Measurements from ENCODE around the gene RABGEF1. TPM values are rescaled to one million over a fixed set of nuclear protein-coding genes. Genes with fewer than 3 reads are reported as not detected.
"Not testable (repeated sequence)": the region's sequence is repeated elsewhere in the genome, so short reads cannot be mapped to it uniquely, and the experiment has no call there.

RABGEF1 gene
- total RNA-seq, 4 donors from 2014 or later = 44.6 to 53.2 (median 48.1) TPM

DNA sequence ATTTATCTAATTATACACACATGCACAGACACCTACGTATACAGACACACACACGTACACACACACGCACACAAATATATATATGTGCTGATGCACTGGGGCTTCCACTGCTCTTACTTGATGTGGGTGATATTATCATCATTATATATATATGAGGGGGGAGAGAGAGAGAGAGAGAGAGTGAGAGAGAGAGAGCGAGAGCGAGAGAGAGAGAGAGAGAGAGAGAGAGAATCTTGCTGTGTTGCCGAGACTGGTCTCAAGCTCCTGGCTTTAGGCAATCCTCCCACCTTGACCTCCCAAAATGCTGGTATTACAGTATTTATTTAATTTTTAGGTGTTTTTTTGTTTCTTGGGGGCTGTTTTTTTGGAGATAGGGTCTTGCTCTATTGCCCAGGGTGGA, 3.6 kb upstream of the RABGEF1 start:
- TF ChIP-seq CTCF (IDR thresholded peaks at IDR 0.05) = no peak
- TF ChIP-seq POLR2A (IDR thresholded peaks at IDR 0.05) = no peak
- DNase-seq (ENCODE audit: low spot score in 2 of 2) = no peak
- intact Hi-C loops (cut with DNase I; ENCODE audit: low total_unique reads) = no loop called here
- no peak overlapping the region for H3K4me3 ChIP-seq (ENCODE audit: low read depth, poor library complexity, severe bottlenecking)
- WGBS, 2 donors = 95% methylated on average over 6 of the region's 6 CpGs

GRCh38 chr7:66737667-66738066, 2.9 kb upstream of the RABGEF1 start:
- TF ChIP-seq POLR2A (IDR thresholded peaks at IDR 0.05) = no peak
- no peak for TF ChIP-seq CTCF (IDR thresholded peaks at IDR 0.05)
- DNase-seq (ENCODE audit: low spot score in 2 of 2) = no peak
- intact Hi-C loops (cut with DNase I; ENCODE audit: low total_unique reads) = no loop called here
- 70 to 80% methylated on average over 6 of the region's 6 CpGs for WGBS, 2 donors
- H3K4me3 ChIP-seq (ENCODE audit: low read depth, poor library complexity, severe bottlenecking) = no peak overlapping the region

GRCh38 chr7:66739477-66739876, 1.1 kb upstream of the RABGEF1 start:
- intact Hi-C loops (cut with DNase I; ENCODE audit: low total_unique reads) = no loop called here
- no peak for TF ChIP-seq CTCF (IDR thresholded peaks at IDR 0.05)
- TF ChIP-seq POLR2A (IDR thresholded peaks at IDR 0.05) = no peak
- H3K4me3 ChIP-seq (ENCODE audit: low read depth, poor library complexity, severe bottlenecking) = no peak overlapping the region
- WGBS, 2 donors = 73 to 74% methylated on average over 14 of the region's 14 CpGs
- DNase-seq (ENCODE audit: low spot score in 2 of 2) = no peak

DNA sequence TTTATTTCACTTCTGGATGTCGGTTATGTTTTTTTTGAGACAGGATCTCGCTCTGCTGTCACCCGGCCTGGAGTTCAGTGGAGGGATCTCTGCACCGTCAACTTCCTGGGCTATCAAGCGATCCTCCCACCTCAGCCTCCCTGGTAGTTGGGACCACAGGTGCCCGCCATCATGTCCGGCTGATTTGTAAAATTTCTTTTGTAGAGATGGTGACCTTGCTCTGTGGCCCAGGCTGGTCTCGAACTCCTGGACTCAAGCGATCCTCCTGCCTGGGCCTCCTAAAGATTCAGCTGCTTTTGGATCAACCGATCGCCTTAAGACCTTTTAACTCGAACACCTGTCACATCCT, 606 bp upstream of the RABGEF1 start:
- 8 to 12% methylated on average over 8 to 12 of the region's 12 CpGs for WGBS, 2 donors

GRCh38 chr7:66740980-66741709, 612 bp downstream of the RABGEF1 start:
- DNase-seq (ENCODE audit: low spot score in 2 of 2) = peak; percentile 33 to 92
- intact Hi-C loops (cut with DNase I; ENCODE audit: low total_unique reads) = not testable (repeated sequence)
- WGBS, 2 donors = 0 to 1% methylated on average over 48 to 50 of the region's 54 CpGs

More for the DNA sequence above, 606 bp upstream of the RABGEF1 start:
- DNase-seq (ENCODE audit: low spot score in 2 of 2) = no peak
- H3K4me3 ChIP-seq (ENCODE audit: low read depth, poor library complexity, severe bottlenecking) = peak overlapping the region; percentile 100
- TF ChIP-seq CTCF (IDR thresholded peaks at IDR 0.05) (no peak), POLR2A (IDR thresholded peaks at IDR 0.05) (no peak)
- intact Hi-C loops (cut with DNase I; ENCODE audit: low total_unique reads) = no loop called here

GRCh38 chr7:66741710-66742049, 1.1 kb downstream of the RABGEF1 start:
- no peak for DNase-seq (ENCODE audit: low spot score in 2 of 2)
- intact Hi-C loops (cut with DNase I; ENCODE audit: low total_unique reads) = no loop called here
- TF ChIP-seq CTCF (IDR thresholded peaks at IDR 0.05) (no peak), POLR2A (IDR thresholded peaks at IDR 0.05) (no peak)
- H3K4me3 ChIP-seq (ENCODE audit: low read depth, poor library complexity, severe bottlenecking) = peak overlapping the region; percentile 100
- 30 to 54% methylated on average over 17 of the region's 17 CpGs for WGBS, 2 donors

More at GRCh38 chr7:66740980-66741709, 612 bp downstream of the RABGEF1 start:
- peak overlapping the region; percentile 100 for H3K4me3 ChIP-seq (ENCODE audit: low read depth, poor library complexity, severe bottlenecking)

GRCh38 chr7:66742298-66742697, 1.8 kb downstream of the RABGEF1 start:
- intact Hi-C loops (cut with DNase I; ENCODE audit: low total_unique reads); H3K4me3 ChIP-seq (ENCODE audit: low read depth, poor library complexity, severe bottlenecking): not testable (repeated sequence)

More at GRCh38 chr7:66742298-66742697, 1.8 kb downstream of the RABGEF1 start:
- WGBS, 2 donors = 34 to 46% methylated on average over 4 of the region's 4 CpGs
- not testable (repeated sequence) for DNase-seq (ENCODE audit: low spot score in 2 of 2)

Measured in lower leg skin (tissue), 4 donors.